CD4-positive, alpha-beta T cell (primary cell): ENCODE measurements around the gene RNF26. TPM values are rescaled to one million over a fixed set of nuclear protein-coding genes. Genes with fewer than 3 reads are reported as not detected.

Experiments used
- ATAC-seq: fragments of 200-7000 bp; cut with Tn5 transposase; one replicate; pipeline ENCODE4 v1.10.0; 2022; ENCODE audit warnings: mild to moderate bottlenecking; ENCODE audit not compliant: poor library complexity
- CTCF ChIA-PET: fragments of 350-600 bp; sonication (Branson Sonifier 250); formaldehyde crosslinking; loops from one replicate; lab custom pipeline; 2021; ENCODE audit warnings: antibody characterized with exemption, inconsistent platforms; lab: Charles Lee
- POLR2A ChIA-PET: fragments of 350-600 bp; sonication (Branson Sonifier 250); formaldehyde crosslinking; loops from one replicate; lab custom pipeline; 2021; ENCODE audit warnings: antibody characterized with exemption, inconsistent platforms; lab: Charles Lee
- DNase-seq, 14 experiments: peaks; one replicate each; pipeline ENCODE4 v3.0.0-alpha.2; 2013 to 2020; ENCODE audit warnings: mixed read lengths in 2 of 14
- H3K27ac ChIP-seq, 2 donors: one replicate each; pipeline versions ENCODE4 v1.5.1 to v1.7.0; 2013; ENCODE audit warnings: low read length in 2 of 2, low read depth in 1 of 2, mild to moderate bottlenecking in 1 of 2
- H3K27me3 ChIP-seq, 2 experiments: 1 replicate in 1 of 2; 2 replicates in 1 of 2; pipeline versions ENCODE4 v1.6.1 to v1.7.0; 2013; ENCODE audit warnings: low read length in 2 of 2, control low read depth in 1 of 2, mild to moderate bottlenecking in 1 of 2, moderate library complexity in 1 of 2; ENCODE audit not compliant: insufficient read depth in 2 of 2, control insufficient read depth in 1 of 2
- H3K36me3 ChIP-seq: one replicate; pipeline ENCODE4 v1.6.1; 2013; ENCODE audit warnings: low read length, control low read depth; ENCODE audit not compliant: insufficient read depth
- H3K4me1 ChIP-seq: one replicate; pipeline ENCODE4 v1.6.1; 2013; ENCODE audit warnings: low read length, control low read depth; ENCODE audit not compliant: insufficient read depth
- H3K4me3 ChIP-seq: one replicate; pipeline ENCODE4 v1.5.1; 2013; ENCODE audit warnings: mild to moderate bottlenecking, low read length, moderate library complexity
- H3K9me3 ChIP-seq, 2 experiments: 1 replicate in 1 of 2; 2 replicates in 1 of 2; pipeline versions ENCODE4 v1.6.1 to v1.7.0; 2013; ENCODE audit warnings: low read length in 2 of 2, mild to moderate bottlenecking in 2 of 2, control low read depth in 1 of 2, moderate library complexity in 1 of 2; ENCODE audit not compliant: control insufficient read depth in 1 of 2, insufficient read depth in 1 of 2
- H3K27ac Mint-ChIP-seq: one replicate; pipeline ENCODE4 v1.8.0; 2020; ENCODE audit warnings: mixed read lengths
- H3K27me3 Mint-ChIP-seq: one replicate; pipeline ENCODE4 v1.8.0; 2021; ENCODE audit warnings: mixed read lengths
- H3K36me3 Mint-ChIP-seq: one replicate; pipeline ENCODE4 v1.8.0; 2021; ENCODE audit warnings: low read depth, mixed read lengths
- H3K4me1 Mint-ChIP-seq: one replicate; pipeline ENCODE4 v1.8.0; 2021; ENCODE audit warnings: low read depth, mixed read lengths
- H3K4me3 Mint-ChIP-seq: one replicate; pipeline ENCODE4 v1.8.0; 2020; ENCODE audit warnings: mild to moderate bottlenecking, mixed read lengths
- H3K9me3 Mint-ChIP-seq: one replicate; pipeline ENCODE4 v1.8.0; 2020; ENCODE audit warnings: mixed read lengths
- CTCF ChIP-seq: fragments of 200-600 bp; IDR thresholded peaks from one replicate; pipeline ENCODE4 v1.8.0; 2022; ENCODE audit warnings: antibody characterized with exemption, mild to moderate bottlenecking
- intact Hi-C, 2 experiments: fragments of 100-400 bp; cut with DNase I in 1 of 2; cut with micrococcal nuclease in 1 of 2; formaldehyde crosslinking; loops; one replicate each; pipeline versions ENCODE4 v1.15.1 to v1.9.0; 2023 to 2025; cut with DNase I, micrococcal nuclease
- total RNA-seq, 174 experiments: library from RNA in 2 of 174; stranded (reverse) in 2 of 174; gene quantifications; one replicate each; pipeline ENCODE4 v1.2.3 and lab custom pipeline; 2021 to 2026

RNF26 gene
- total RNA-seq, 2 experiments from 2014 or later = 18.3 to 20.5 TPM

DNA sequence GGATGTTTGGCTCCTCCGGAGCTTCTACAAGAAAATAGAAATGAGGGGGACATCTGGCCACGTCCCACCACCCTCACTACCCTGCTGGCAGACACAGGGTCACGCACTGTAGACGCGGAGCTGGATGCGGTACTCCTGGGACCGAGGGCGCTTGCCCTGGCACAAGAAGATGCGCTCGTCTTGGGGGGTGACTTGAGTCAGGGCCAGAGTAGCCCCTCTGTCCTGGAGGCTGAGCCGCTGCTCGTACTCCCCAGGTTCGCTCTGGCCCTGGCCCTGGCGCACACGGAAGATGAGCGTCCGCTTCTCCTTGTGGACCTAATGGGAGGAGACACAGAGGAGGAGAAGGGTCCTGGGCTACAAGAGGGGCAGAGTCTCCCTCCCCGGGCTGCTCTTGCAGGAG is 19.6 kb upstream of the RNF26 start:
- ATAC-seq = no peak
- intact Hi-C loops = no loop called here
- H3K4me3 Mint-ChIP-seq = no peak overlapping the region
- no peak overlapping the region for H3K27ac ChIP-seq
- no peak overlapping the region for H3K27ac Mint-ChIP-seq
- no peaks in the 10 kb centered on the region for H3K9me3 Mint-ChIP-seq
- CTCF ChIA-PET = interaction anchor here (0.9 to 2.2 kb wide), 4 partner anchors 7 to 24 kb away, joined by 4 to 6 read pairs (median 4); no protein-coding TSS in a partner anchor
- no peaks in the 10 kb centered on the region for H3K36me3 ChIP-seq
- H3K4me3 ChIP-seq = peak overlapping the region; percentile 51
- H3K4me1 ChIP-seq = peaks cover 53% of the 10 kb centered on the region
- POLR2A ChIA-PET = interaction anchor here (0.6 to 1.7 kb wide), 7 partner anchors 8 to 247 kb away, joined by 3 to 6 read pairs (median 3); partner anchors contain the start of genes RNF26 and VPS11
- H3K27me3 Mint-ChIP-seq = peaks cover 38% of the 10 kb centered on the region
- H3K36me3 Mint-ChIP-seq = no peaks in the 10 kb centered on the region
- H3K27me3 ChIP-seq = peaks cover 32 to 33% of the 10 kb centered on the region in 2 experiments
- peaks cover 9% of the 10 kb centered on the region for H3K4me1 Mint-ChIP-seq
- DNase-seq = no peak
- H3K9me3 ChIP-seq = no peaks in the 10 kb centered on the region
- TF ChIP-seq CTCF = no peak

GRCh38 chr11:119315131-119316015 is 19.0 kb upstream of the RNF26 start:
- H3K27me3 ChIP-seq = peaks cover 33% of the 10 kb centered on the region in 2 experiments
- Mint-ChIP-seq H3K4me3 (peak overlapping the region; percentile 76), H3K4me1 (peaks cover 13% of the 10 kb centered on the region), H3K27me3 (peaks cover 41% of the 10 kb centered on the region), H3K36me3 (no peaks in the 10 kb centered on the region), H3K9me3 (no peaks in the 10 kb centered on the region), H3K27ac (no peak overlapping the region)
- no peaks in the 10 kb centered on the region for H3K36me3 ChIP-seq
- CTCF ChIA-PET = interaction anchor here (0.9 to 2.2 kb wide), 6 partner anchors 8 to 111 kb away, joined by 4 to 6 read pairs (median 4); no protein-coding TSS in a partner anchor
- TF ChIP-seq CTCF = no peak
- ATAC-seq = peak; percentile 63
- no peak overlapping the region for H3K27ac ChIP-seq
- POLR2A ChIA-PET = interaction anchor here (0.6 to 3.2 kb wide), 7 partner anchors 8 to 248 kb away, joined by 3 to 15 read pairs (median 3); partner anchors contain the start of genes RNF26 and VPS11
- H3K4me3 ChIP-seq = peak overlapping the region; percentile 51
- peaks cover 59% of the 10 kb centered on the region for H3K4me1 ChIP-seq
- intact Hi-C loops = no loop called here
- no peaks in the 10 kb centered on the region for H3K9me3 ChIP-seq
- DNase-seq = peak in 12 of 14 experiments; percentile 30 to 76 (median 56)

DNA sequence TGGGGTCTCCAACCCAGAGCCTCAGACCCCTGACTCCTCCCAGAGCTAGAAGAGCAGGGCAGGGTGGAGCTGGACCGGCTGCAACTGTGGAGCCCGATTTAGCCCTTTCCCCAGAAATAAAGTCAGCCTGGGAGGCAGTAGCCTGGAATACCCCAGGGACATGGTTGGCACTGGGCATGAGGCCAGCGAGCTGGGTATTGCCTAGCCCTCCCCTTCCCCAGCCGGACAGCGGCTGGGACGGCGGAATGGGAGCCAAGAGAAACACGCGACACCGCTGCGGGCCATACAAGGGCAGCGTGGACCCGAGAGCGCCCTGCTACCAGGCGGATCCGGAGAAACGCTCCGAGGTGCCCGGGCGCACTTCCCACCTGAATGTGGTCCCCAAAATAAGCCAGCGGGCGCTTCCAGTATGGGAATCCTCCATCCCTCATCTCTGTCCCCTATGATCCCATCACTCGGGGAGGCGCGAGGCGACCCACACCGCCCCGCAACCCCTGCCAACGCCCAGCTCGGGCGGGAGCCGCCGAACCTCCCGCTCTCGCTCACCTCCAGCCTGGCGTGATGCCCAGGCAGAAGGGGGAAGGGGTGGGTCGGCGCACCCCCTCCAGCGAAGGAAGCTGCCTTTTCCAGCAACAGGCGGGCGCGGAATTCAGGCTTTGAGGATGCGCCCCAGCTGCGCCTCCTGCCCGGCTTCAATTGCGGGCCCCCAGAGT is 18.2 kb upstream of the RNF26 start:
- H3K27me3 Mint-ChIP-seq = peaks cover 41% of the 10 kb centered on the region
- Histone ChIP-seq H3K4me1 (peaks cover 67% of the 10 kb centered on the region), H3K27me3 (peaks cover 33 to 34% of the 10 kb centered on the region in 2 experiments), H3K4me3 (peak overlapping the region; percentile 51), H3K36me3 (no peaks in the 10 kb centered on the region), H3K9me3 (no peaks in the 10 kb centered on the region), H3K27ac (no peak overlapping the region)
- H3K9me3 Mint-ChIP-seq = no peaks in the 10 kb centered on the region
- POLR2A ChIA-PET = interaction anchor here (1.0 to 3.2 kb wide), 4 partner anchors 8 to 249 kb away, joined by 3 to 15 read pairs (median 4); partner anchors contain the start of gene VPS11
- intact Hi-C loops = no loop called here
- TF ChIP-seq CTCF = no peak
- DNase-seq (peak in 1 of 14 experiments; percentile 37), ATAC-seq (no peak)
- H3K4me3 Mint-ChIP-seq = peak overlapping the region; percentile 76
- no peak overlapping the region for H3K27ac Mint-ChIP-seq
- CTCF ChIA-PET = interaction anchor here (1.1 to 2.2 kb wide), 4 partner anchors 9 to 111 kb away, joined by 4 to 6 read pairs (median 5); no protein-coding TSS in a partner anchor
- H3K36me3 Mint-ChIP-seq = no peaks in the 10 kb centered on the region
- H3K4me1 Mint-ChIP-seq = peaks cover 14% of the 10 kb centered on the region
